Spleen (tissue), 3 donors: Measurements from ENCODE around the gene FOXE3.

ENCODE experiments used
- POLR2A ChIP-seq, 3 donors: fragments of 450-650 bp; IDR thresholded peaks; one replicate each; pipeline ENCODE4 v1.5.1; 2017; ENCODE audit warnings: antibody characterized with exemption in 3 of 3, mild to moderate bottlenecking in 1 of 3
- POLR2AphosphoS5 ChIP-seq, 3 donors: sonication (generic); formaldehyde crosslinking; IDR thresholded peaks; one replicate each; pipeline ENCODE4 v1.5.1; 2017; ENCODE audit warnings: antibody characterized with exemption in 3 of 3

- TF ChIP-seq POLR2A (IDR thresholded peaks at IDR 0.05) (no peak), POLR2AphosphoS5 (IDR thresholded peaks at IDR 0.05) (no peak)
Observed at GRCh38 chr1:47444297-47444561, 28.1 kb downstream of the FOXE3 start.
